NK-92 (cell line): ENCODE data around the gene PLEKHA6.

ENCODE experiments used
- DNase-seq: peaks from one replicate; lab custom pipeline; 2025; ENCODE audit not compliant: unreplicated experiment; lab: John Stamatoyannopoulos, UW

PLEKHA6 gene

GRCh38 chr1:204383163-204383904 is 23.6 kb upstream of the PLEKHA6 start:
- no peak for DNase-seq

DNA sequence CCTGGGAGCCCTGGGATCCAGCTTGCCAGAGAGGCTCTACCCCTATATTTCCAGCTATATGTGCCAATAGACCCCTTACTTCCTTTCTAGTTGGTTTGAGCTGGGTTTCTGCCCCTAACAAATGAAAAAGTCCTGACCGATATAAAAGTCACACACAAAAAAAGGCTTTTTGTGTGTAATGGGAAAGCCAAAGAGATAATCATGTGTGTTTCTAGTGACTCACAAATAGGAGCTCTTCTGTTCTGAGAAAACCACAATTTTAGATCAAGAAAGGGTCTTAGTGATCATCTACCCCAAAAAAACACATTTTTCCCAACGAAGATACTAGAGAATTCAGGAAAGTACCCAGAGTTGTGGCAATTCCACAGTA is 23.0 kb upstream of the PLEKHA6 start:
- no peak for DNase-seq

DNA sequence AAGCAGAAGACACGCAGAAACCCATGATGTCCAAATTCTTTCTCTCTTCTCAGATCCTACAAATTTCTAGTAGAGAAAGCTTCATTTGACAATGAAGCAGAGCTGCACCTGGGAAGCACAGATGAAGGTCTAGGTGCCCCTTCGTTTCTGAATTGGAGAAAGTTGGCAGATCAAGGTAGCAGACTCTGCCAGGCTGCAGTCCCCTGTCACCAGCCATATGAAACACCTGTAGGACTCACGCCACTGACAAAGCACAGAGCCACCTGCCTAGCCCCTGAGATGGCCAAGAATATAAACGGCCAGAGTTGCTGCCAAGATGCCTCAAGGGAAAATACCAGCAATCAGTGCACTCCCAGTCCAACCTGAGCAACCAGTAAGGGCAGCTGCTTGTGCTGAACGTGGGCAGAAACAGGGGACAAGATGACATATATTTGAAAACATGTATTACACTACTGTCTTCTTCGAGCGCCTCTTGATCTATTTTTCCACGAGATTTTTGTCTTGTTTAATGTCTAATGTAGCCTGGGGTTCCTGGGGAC is 20.6 kb upstream of the PLEKHA6 start:
- DNase-seq: no peak

DNA sequence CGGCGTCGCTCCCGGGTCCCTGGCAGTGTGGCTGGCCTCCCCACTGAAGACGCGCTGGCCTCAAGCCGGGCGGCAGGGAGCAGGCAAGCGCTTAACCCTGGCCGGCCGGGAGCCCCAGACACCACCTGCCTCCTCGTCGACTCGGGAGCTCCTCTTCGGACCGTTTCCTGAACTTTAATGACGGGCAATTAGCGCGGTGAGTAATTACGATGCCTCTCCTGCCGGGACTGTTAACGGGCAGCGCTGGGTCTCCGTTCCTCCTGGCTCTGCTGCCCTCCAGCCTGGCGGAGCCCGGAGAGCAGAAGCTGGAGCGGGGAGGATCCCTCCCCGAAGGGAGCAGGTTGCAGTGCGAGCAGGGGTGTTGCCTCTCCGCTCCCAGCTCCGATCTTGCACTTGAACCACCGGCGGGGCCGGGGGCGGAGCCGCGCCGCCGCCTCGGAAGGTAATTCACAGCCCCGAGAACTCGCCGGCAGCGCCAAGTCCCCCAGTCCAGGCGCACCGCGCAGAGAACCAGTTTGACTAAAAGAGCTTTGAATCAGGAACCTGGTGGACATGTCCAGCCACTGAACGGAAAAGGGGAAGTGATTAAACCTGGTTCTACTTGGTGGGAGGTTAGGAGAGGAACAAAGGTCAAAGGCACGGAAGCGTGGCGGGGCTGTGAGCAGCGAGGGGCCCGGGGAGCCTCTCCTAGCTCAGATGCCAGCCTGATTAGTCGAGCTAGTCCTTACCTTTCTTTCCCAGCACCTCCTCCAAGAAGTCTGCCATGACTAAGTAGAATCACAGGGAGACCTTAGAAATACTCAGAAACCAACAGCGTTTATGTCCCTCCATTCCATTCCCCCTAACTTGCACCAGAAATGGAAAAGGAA is 18.3 kb upstream of the PLEKHA6 start:
- no peak for DNase-seq

DNA sequence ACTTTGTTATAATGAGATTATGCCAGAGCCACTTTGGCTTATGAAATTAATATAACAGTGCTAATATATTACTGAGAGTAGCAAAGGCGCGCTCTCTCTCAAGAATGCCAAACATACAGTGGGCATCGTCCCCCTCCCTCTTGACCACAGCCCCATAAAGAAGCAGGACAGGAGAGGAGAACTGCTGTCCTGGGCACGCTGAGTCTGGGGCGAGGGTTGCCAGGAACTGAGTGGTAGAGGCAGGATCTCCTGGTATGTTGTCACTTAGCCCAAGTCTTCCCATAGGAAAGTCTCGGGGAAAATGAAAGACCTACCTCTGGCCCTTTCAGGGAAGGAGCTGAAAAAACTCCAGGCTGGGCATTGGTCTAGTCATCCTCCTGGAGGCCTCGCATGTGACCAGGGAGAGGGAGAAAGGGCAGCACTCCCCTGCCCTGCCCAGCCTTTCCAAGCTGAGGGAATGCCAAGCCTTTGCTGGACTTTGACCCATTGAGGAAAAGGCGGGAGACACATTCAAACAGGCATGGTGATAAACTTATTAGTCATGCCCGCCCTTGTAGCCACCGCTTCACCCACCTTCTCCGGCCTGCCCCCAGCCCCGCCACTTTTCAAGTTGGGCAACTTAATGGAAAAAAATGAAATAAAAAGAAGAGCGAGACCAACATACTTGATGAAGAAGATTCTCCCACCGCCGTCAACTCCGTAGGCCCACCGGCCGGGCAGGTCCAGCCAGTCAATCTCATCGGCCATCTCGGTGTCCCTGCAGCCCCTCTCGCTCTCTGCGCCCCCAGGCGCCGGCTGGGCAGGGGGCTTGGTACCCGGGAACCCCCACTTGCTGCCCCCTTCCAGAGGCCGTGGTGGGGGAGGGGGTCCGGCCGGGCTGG is 17.4 kb upstream of the PLEKHA6 start:
- no peak for DNase-seq

GRCh38 chr1:204376465-204376864 is 16.7 kb upstream of the PLEKHA6 start:
- no peak for DNase-seq

DNA sequence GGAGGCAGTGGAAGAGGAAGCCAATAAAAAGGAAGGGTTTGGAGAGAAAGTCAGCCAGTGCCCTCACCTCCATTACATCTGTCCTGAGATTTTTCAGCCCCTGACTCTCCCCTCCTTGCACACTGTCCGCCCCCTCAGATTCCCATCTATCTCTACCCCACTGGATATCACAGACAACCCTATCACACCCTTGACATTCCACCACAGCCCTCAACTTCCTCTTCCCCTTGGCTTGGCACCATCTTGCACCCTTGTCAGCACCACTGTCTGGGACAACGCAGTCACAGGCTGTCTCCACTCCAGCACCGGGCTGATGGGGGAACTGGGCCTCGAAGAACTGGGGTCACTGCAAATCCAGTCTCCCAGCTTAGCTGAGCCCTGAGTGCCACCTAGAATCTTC is 14.2 kb upstream of the PLEKHA6 start:
- no peak for DNase-seq

DNA sequence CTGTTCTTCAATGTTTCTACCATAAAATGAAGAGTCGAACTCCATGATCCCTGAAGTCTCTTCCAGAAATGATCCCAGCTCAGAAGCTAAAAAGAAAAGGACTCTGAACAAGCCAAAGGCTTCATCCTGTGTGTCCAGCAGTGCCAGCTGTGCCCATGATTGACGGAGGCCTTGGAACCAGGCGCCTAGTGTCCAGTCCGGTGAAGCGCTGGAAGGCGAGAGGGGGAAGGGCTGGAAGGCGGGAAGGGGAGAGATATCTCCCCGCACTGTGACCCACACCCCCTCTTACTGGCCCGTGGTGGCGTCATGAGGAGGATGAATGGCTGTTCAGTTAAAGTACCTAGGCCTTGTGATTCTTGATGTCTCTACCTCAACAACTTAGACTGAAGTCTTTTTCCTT is 10.4 kb upstream of the PLEKHA6 start:
- no peak for DNase-seq

- DNase-seq: no peak
Measured at GRCh38 chr1:204368996-204369726, 9.4 kb upstream of the PLEKHA6 start.

DNA sequence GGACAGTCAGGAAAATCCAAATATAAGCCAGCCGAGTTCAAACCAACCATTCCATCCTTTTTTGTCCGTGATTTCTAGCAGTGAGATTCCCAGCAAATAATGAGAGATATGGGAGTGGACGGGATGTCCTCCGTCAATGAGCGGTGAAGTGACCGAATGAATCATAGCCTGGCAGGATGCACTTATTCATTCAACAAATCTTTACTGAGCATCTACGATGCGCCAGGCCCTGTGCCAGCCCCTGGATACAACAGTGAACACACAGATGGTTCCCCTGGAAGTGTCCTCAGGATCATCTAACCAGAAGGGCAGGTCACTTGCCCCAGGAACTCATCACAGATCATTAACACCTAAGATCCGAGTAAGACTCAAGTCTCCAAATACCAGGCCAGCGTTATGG is 8.2 kb upstream of the PLEKHA6 start:
- no peak for DNase-seq

DNA sequence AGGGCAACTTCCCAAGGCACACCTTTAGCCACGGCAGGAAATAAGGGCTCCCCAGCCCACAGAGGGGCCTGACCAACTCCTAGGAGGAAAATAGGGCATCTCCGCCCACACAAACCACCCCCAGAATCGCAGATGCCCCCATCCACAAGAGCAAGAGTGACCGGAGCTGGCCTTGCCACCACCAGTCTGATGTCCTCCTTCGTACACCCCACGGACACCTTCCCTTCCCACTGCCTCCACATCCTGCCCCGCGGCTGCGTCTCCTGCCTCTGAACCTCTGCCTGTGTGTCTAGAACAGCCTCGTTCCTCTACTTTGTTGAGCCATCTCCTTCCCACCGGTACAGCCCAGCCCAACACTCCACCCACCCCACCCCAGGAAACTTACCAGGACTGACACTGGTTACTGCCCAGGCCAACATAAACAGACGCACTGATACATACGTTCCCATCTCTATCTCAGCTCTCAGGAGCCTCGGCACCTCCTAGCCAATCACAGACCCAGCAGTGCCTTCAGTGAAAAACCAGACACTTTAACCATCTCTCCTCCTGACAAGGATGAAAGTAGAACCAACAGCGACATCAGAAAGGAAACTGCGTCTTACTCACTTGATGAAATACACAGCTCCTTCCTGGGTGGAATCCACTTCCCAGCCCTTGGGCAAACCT is 7.6 kb upstream of the PLEKHA6 start:
- DNase-seq: no peak

DNA sequence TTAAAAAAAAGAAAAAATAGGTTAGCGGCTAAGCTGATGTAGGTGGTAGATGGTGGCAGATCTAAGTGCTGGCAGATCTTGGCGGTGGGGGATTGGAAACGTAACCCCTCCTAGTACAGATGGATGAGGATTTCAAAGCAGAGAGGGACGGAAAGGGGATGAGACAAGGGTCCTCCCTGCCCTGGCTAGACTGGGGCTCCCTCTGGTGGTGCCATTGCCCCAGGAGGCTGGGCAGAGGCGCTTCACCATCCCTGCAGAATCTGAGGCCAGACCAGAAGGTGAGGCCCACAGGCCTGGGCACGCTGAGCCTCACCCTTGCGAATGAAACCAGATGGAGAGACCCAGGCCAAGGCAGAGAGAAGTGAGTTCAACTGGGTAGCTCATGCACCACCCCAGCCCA is 7.0 kb upstream of the PLEKHA6 start:
- no peak for DNase-seq

DNA sequence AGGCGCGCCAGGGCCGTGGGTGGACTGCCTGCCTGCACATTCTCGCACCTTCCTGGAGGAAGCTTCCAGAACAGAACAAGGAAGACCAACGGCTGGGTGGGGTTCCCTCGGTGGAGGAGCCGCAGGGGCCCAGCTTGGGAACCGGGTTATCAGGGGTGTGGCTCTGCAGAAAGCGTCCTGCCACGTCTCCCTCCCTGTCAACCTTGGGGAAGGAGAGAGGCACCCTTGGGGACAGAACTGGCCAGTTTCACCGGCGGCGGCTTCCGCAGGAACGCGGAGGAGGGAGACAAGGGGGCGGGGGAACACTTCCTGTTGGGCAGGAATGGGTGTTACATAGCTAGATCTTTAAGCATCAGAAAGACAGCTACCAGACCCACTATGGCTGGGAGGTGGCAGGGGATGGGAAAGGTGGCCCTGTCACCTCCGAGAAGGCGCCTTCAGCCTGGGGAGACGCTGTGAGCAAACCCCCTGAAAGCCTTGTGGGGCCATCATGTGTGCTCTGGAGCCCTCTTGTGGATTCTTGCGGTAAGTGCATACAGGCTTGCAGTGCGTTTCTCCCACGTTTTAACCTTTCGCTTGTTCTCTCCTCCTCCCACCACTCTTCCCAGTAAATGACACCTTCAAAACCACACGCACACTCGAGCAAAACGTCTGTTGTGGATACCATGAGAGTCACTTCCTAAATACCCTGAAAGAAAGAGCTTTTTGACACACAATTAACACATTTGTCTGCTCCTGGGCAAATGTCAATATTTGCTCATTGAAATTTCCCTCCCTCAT is 3.8 kb upstream of the PLEKHA6 start:
- no peak for DNase-seq

GRCh38 chr1:204362984-204363334 is 3.2 kb upstream of the PLEKHA6 start:
- DNase-seq: no peak

- DNase-seq: no peak
Measured at GRCh38 chr1:204361781-204362180, 2.1 kb upstream of the PLEKHA6 start.

DNA sequence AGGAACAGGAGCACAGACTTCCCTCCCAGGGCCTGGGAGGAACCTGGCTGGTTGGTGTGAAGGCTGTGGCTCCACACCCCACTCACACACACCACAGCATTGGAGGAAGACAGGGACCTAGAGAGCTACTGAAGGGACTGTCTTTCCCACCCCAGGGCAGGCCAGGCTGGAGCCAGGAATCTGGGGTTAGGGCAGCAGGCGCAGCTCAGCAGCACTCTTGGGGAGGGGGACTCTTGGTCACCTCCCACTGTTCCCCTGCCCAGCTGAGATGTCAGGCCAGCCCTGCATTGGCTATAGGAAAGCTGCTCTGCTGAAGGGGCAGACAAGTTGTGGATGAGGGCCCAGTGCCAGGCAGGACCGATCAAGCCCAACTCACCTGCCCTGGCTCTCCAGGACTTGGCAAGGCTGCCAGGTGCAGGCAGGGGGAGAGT is 1.6 kb upstream of the PLEKHA6 start:
- DNase-seq: no peak

GRCh38 chr1:204360314-204360713 is 585 bp upstream of the PLEKHA6 start:
- no peak for DNase-seq

DNA sequence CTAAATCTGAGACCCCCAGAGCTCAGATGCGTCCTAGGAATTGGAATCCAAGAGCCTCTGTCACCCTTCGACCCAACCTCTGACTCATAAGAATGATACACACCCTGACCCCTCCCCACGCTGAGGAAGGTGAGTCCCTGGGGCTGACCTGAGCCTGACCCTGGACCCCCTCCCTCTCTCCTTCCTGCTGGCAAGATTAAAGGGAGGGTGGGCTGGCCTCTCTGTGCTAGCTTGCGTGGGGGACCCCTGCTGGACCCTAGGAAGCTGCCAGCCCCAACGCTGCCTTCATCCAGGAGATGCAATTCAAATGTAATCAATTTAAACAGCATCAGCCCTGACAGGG is 627 bp downstream of the PLEKHA6 start:
- DNase-seq: no peak

DNA sequence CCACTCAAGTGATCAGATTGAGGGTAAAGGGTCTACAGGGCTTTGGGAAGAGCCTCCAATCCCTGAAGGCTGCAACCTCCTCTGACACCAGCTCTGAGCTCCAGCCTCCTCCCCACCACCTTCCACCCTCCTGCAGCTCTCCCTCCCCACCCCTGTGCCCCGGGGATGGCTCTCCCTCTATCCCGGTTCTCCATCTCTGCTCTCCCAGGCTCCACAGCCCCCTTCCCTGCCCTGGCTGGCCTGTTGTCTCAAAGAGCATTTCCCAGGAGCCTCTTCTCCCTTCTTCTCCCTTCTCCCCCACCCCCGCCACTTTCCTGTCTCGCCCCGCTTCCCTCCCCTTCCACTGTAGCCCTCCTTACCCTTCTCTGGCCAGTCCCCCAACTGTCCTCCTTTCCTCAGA is 1.1 kb downstream of the PLEKHA6 start:
- no peak for DNase-seq
